HuH-7.5 (cell line): ENCODE results near the gene SH2D3A.

Experiments
- DNase-seq: peaks from one replicate; pipeline ENCODE4 v3.0.0; 2011; ENCODE audit warnings: low spot score

Gene SH2D3A

DNA sequence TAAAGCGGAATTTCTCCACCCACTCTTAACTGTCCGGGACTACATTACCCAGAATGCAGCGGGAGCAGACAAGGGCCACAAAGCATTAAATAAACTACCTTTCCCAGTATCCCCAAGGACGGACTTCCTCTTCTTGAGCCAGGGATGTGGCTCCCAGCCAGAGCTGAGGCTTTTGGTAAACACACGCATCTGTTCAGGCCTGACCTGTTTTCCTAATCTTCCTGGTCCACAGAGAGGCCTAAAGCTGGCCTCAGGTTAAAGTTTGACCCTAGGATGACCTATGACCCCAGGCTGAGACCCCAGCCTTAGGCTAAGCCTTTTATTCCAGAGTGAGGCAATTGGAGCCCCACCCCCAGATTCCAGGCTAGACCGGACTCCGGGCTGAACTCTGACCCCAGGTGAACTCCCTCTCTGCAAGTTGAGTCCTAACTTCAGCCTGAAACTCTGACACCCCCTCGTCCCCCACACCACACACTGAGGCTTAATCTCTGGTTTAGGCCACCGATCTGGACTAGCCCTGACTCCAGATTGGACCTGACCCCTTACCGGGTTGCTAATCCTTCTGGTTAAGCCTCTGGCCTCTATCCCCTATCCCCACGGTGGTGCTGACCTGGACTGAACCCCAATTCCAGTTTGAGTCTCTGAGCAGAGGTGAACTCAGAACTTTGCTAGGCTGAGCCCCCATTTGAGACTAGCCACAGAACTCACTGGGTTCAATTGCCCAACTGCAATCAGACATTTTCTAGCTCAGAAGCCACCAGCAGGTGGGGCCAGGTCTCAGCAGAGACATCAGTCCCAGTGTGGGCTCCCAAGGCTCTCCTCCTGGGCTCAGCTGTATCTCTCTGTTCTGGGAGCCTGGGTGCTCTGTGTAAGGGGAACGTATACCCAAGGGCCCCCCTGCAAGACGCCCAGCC, 29.1 kb downstream of the SH2D3A start:
- DNase-seq, result peak; percentile 88

DNA sequence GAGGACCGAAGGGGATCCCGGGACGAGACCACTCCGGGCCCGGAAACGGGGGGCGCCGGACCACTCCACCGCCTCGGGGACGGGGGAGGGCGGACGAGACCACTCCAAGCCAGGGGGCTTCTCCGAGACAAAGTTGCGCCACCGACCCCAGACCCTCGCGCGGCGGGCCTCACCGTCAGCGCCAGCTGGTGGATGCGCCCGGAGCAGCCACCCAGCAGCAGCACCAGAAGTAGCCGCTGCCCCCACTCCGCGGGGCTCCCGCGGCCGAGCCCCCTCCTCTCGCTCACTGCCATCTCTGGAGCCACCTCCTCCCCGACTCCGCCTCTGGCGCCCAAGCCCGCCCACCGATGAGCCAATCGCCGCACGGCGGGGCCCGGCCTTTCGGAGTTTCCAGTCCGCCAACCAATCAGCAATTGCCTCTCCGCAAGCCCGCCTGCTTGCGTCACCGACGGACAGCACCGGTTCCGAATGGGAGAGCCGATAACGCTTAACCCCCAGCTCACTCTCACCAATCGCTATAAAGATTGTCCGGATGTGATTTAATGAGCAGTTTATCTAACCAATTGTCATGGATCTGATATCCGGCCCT, 29.9 kb downstream of the SH2D3A start, which contains the start of gene GPR108:
Gene GPR108 (minus strand): TSS at position 297 of the 589 bp plus-strand sequence. CDS start 4 bp downstream, at position 293.
- DNase-seq, result peak; percentile 99

DNA sequence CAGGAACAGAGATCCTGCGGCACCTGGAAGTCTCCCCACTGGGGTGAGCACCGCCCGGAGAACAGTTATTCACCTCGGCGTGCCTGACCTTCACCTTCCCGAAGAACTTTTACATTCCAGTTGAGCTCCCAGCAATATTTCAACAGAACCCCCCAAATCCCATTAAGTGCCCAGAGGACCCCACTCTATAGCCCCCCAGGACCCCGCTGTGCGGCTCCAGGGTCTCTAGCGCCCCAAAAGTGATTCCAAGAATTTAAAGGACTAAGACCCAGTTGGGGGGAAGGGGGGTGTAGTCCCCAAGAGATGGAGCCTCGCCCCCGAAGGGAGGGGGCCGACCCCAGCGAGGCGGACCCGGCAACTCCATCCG, 30.3 kb downstream of the SH2D3A start:
- DNase-seq, result no peak

DNA sequence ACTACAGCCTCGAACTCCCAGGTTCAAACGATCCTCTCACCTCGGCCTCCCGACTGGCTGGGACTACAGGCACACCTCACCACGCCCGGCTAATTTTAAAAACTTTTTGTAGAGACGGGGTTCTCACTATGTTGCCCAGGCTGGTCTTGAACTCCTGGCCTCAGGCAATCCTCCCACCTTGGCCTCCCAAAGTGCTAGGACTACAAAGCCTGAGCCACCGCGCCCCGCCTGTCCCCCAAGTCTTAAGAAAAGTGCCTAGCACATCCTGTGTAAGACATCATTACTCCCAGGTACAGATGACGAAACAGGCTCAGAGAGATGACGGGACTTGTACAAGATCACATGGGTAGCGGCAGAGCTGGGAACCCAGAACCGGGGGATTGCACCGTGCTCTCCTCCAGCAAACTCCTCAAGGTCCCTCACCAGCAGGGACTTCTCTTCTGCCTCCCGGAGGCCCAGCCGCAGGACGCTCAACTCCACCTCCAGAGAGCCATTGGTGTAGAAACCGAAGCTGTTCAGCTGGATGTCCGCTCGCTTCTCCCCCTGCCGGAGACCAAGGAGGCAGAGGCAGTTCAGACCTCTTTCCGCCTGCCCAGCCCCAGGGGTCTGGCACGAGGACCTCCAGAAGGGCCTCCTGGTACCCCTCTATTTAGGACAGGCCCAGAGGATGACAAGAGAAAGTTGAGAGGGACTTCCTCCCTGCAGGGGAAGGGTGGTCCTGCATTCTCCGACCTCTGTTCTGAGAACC, 30.9 kb downstream of the SH2D3A start:
- DNase-seq, result peak; percentile 91

DNA sequence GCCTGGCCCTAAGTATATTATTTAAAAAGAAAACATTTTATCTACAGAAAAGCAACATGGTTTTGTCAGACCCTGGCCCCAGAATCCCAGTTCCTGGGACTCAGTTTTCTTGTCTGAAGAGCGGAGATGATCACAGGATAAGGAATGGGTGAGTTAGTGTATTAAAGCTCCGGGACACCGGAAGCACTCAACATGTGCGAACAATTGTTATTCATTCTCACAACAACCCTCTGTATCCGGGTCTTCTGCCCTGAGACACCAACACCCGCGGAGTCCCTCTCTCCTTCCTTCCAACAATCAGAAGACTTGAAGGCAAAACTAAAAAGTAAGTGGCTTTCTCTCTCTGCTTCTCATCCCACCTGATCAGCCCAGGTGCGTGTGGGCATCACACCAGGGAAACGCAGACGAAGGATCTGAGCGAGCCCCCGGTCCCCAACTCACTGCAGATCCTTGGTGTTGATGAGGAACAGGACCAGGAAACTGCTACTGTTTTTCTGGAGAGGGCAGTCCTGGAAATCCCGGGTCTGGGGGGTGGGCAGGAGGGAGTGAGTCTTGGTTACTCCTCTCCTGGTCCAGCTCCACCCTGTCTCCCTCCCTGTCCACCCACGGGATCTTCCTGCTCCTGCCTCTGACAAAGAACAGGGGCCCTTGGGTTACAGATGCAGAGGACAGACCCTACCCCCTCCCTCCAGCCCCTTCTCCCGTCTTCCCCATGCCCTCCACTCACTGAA, 31.9 kb downstream of the SH2D3A start:
- DNase-seq, result no peak

DNA sequence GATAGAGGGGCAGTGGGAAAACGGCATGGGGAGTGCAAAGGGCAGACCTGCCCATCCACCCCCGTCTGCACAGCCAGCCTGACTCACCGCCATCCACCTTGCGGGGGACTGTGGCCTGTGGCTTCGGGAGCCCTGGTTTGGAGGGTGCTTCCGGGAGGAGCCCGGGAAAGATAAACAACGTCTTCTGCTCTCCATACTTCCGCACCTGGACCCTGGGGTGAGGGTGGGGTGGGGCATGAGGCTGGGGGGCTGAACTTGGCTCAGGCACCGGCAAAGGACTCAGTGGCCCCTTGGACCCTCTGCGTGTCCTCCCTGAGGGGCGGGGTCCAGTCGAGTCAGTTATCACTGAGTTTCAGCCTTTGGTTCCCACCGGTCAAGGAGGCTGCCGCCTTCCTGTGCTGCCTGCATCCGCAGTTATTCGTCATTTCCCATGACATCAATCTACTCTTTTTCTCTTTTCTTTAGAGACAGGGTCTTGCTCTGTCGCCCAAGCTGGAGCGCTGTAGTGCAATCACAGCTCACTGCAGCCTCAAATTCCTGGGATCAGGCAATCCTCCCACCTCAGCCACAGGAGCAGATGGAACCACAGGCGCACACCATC, 33.0 kb downstream of the SH2D3A start:
- DNase-seq, result no peak

DNA sequence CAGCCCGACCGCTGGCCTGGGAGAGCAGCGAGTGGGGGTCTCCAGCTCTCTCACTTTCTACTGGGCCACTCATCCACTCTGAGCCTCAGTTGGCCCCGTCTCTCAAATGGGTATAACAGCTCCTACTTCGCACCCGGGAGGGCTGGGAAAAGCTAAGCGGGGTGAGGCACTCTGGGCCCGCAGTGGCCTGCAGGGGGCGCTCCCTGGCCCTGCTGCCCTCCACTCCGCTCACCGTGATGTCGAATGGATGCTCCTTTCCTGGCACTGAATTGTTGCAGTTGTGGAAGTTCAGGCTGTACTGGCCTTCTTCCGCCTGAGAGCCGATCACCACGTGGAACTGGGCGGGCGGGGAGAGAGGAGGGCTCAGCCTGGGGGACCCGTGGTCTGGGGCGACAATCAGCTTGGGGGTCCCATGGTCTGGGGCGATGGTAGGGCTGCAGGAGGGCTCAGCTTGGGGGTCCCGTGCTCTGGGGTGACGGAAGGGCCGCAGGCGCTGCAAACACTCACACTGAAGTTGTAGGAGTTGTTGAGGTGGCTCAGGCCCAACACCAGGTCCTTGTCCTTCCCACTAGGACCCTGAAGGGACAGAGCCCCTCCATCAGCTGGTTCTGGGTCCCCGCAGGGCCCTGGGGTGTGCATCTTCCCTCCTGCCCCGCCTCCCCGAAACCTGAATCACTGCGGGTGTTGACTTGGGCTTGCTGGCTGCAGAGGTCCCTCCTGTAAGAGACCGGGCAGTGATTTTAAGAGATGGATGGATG, 33.7 kb downstream of the SH2D3A start:
- DNase-seq, result no peak

DNA sequence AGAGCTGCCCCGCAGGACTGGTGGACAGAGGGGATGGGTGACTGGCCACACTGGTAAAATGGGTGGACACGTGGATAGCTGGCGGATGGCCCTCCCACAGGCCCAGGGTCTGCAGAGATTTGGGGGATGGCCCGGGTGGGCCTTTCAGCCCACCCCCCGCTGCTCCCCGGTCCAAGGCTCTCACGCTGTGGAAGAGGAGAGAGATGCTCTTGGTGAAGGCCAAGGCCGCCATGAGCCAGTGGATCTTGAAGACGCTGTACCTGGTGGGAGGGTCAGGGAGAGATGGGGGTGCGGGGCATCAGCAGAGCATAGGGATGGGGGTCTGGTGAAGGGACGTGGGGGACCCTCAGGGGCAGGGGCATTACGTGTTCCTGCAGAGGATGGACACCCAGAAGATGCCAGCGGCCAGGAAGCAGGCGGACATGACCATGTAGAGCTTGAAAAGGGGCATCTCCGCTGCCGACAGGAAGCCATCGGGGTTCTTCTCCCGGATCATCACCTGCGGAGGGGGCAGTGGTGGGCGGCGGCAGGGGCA, 34.4 kb downstream of the SH2D3A start:
- DNase-seq, result no peak

DNA sequence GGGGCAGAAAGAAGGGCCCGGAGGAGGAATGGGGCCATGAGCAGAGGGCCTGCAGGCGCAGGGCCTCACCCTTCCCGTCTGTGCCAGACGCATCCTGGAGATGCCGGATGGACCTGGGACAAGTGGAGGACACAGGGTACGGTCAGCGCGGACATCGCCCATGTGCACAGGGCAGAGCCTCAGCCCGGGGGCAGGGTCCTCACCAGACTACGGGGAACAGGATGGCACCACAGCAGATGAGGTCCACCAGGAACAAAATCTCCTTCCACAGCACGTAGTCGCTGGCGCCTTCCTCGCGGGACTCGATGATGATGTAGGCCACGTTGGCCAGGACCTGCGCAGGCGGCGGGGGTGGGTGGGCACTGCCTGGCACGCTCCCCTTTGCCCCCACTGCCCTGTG, 35.4 kb downstream of the SH2D3A start:
- no peak for DNase-seq

DNA sequence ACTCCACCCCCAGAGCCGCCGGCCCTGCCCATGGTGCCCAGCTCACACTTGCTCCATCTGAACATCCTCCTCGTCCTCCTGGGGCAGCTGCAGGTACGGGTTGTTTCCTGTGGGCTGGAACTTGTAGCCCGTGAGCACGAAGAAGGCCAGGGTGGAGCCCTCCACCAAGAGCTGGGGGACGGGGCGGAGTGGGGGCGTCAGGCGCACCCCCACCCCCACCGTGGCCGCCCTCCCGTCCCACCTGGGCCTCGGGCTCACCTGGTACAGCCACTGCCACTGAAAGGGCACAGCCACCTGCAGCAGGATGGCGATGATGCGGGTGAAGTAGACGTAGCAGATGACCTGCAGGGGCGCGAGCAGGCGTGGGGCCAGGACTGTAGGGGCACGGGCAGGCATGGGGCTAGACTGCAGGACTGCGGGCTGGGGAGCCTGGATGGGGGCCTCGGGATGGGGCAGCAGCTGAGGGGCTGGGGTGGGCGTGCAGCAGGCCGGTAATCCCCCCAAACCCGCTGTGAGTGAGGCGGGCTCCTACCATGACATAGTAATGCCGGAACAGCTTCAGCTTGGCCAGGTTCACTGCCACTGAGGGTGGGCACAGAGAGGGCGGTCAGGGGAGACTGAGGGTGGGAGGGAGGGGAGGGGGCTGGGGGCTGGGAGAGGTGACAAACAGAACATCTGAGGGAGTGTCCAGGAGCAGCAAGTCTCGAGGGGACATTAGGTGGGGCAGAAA, 36.1 kb downstream of the SH2D3A start:
- DNase-seq, result no peak

DNA sequence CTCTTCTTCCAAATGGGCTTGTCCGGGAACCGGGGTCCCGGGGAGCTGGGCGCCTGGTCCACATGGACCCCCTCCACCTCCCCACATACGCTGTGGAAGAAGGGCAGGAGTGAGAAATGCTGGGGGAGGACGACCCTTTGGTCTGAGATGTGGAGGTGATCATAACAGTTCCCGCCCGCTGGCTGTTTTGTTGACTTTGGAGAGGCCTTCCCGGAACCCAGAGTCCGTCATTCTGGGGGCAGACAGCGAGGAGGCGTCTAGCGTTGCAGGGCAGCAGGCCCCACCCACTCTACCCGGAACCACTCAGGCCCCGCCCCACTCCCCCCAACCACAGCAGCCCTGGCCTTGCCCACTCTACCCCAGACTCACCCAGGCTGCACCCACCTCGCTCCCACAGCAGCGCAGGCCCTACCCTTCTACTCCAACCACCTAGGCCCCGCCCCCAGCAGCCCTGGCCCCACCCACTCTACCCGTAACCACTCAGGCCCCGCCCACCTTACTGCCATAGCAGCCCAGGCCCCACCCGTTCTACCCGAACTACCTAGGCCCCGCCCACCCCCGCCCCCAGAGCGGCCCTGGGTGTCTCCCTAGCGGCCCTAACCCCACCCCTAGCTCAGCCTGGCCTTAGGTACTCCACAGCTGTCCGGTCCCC, 37.0 kb downstream of the SH2D3A start:
- DNase-seq, result peak; percentile 74

DNA sequence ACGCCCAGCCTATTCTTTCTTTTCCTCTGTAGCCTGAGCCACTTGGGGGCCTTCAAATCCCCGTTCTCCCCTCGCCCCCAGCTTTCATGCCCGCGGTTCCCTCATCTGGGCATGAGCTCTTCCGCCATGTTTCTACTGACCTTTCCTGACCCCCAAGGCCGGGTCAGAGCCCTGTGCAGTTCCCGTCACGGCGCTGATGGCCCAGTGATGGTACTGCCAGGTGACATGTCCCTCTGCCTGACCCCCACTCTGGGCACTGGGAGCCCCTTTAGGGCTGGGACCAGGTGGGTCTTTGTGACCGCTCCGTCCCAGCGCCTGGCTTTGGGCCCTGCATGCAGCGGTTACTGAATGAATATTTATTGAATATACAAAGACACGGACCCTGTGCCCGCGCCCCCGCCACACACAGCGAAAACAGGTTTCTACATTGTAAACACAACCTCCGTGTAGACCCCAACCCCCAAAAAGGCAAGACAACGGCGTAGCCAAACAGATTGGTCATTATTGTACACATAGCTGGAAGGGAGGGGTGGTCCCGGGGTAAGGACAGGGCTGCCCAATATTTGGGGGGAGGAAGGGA, 37.6 kb downstream of the SH2D3A start:
- DNase-seq, result no peak

DNA sequence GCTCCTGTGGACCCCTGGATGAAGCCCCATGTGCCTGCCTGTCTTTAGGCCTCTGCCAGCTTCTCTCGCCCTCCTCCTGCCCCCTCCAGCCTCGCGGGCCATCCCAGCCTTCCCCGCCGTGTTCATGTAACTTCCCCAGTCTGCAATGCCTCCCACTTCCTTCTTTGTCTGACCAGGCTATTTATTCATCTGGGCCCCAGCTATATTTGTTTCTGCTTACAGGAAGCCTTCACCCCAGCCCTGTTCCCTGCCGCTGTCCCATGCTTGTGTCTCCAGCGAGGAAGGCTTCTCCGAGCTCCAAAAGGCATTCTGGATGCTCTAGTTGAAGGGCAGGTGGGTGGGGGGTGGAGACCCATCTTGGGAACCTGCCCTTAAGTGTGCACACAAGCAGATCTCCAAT, 38.9 kb downstream of the SH2D3A start:
- DNase-seq, result no peak

DNA sequence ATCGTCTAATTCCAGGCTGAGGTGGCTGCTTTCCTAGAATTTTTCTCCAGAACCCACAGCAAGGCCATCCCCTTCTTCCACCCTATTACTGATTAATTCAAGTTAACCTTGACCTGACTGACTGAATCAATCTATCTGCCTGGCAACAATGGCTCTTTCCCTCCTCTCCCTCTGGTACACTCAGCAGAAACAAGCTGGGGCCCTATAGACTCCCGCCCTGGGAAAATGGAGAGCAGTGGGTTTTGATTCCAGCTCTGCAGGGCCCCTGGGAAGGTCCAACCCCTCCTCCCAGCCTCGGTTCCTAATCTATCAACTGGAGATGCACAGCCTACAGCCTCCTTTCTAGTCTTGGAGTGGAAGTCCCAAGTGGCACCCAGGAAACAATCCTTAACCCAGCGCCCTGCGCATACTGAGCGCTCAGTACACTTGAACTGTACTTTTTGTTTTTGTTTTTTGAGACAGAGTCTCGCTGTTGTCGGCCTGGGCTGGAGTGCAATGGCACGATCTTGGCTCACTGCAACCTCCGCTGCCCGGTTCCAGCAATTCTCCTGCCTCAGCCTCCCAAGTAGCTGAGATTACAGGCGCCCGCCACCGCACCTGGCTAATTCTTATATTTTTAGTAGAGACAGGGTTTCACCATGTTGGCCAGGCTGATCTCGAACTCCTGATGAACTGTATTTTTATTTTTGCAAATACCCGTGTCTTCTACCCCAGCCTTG, 41.6 kb downstream of the SH2D3A start:
- peak; percentile 53 for DNase-seq

DNA sequence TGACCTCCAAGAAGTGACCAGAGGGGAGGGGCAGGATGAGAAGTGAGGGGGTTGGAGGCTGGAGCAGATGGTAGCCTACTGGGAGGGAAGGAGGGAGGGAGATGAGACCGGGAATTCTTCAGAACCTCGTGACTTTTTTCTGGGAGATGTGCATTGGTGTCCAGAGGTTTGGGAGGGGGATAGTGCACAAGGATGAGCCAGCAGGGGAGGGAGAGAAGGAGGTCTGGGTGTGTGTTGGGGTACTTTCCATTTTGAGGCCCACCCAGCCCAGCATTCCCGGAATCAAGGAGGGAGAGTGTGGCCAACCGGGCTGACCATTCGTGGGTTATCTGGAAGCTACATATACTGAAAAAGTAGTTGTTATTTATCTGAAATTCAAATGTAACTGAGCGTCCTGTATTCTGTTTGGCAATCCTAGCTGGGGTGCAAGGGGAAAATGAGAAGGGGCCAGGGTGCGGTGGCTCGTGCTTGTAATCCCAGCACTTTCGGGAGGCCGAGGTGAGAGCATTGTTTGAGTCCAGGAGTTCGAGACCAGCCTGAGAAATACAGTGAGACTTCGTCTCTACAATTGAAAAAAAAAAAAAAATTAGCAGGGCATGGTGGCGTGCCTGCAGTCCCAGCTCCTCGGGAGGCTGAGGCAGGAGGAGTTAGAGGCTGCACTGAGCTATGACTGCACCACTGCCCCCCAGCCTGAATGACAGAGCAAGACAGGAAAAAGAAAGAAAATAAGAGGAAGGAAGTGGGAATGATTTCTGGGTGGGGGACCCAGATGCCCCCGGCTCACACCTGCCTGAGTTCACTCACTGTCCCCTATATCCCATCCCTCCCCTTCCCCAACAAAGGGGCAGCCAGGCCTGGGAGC, 42.4 kb downstream of the SH2D3A start:
- no peak for DNase-seq

DNA sequence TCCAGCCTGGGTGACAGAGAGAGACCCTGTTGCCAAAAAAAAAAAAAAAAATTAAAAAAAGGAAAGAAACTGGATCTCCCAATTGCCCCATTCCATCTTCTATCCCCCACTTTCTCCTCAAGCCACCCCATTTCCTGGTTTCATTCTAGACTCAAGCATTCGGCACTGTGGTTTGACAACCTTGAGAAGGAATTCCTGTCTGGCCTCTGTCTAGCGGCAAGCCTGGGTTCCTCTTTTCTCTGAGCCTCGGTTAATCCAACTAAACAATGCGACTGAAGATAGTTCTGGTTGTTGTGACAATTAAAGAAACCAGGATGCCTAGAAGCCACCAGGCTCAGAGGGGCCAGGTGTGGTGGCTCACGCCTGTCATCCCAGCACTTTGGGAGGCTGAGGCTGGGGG, 43.5 kb downstream of the SH2D3A start:
- no peak for DNase-seq

DNA sequence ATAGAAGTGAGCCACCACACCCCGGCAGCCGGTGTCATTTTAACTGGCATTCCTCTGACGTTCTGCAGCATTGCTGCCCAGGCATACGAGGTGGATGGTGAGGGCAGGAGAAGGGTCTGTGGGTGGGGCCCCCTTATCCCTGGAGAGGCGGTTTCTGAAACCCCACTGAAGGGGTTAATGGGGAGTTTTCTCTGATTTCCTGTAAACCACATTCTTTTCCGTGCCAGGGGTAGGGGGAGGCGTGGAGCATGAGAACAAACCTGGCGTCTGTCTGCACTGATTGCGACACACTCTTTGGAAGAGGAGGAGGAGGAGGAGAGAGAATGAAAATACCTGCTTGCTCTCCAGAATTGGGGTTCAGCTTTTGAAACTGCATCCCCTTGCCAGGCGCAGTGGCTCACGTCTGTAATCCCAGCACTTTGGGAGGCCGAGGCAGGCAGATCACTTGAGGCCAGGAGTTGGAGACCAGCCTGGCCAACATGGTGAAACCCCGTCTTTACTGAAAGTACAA, 44.1 kb downstream of the SH2D3A start:
- peak; percentile 80 for DNase-seq
